ENCODE measurements around the gene C10orf67.

C10orf67 gene

GRCh38 chr10:23173214-23174073, 171.2 kb downstream of the C10orf67 start:
- Histone ChIP-seq H3K9me2 (replicated peaks; ENCODE audit: control insufficient read depth, low read length) (no peaks in the 10 kb centered on the region), H3K4me3 (ENCODE audit: low read length) (no peak overlapping the region), H3K4me1 (ENCODE audit: control insufficient read depth, low read length) (no peaks in the 10 kb centered on the region), H3K27me3 (ENCODE audit: control insufficient read depth, low read length) (0 out of 2 replicates have a peak, but pooled peaks cover 2% of the 10 kb centered on the region), H3K4me2 (ENCODE audit: low read length) (no peak overlapping the region), H3F3A (ENCODE audit: control insufficient read depth, insufficient read depth) (no peaks in the 10 kb centered on the region), H3K36me3 (ENCODE audit: control insufficient read depth, low read length) (no peaks in the 10 kb centered on the region), H3K9me3 (ENCODE audit: control insufficient read depth, insufficient read depth, low read length) (0 out of 2 replicates have a peak, but pooled peaks cover 8% of the 10 kb centered on the region), H4K20me1 (ENCODE audit: control insufficient read depth, insufficient read depth, low read depth, low read length) (no peaks in the 10 kb centered on the region), H3K27ac (ENCODE audit: low read depth, low read length) (no peak overlapping the region), H3K79me2 (ENCODE audit: control insufficient read depth, low read length) (no peaks in the 10 kb centered on the region)
- TF ChIP-seq, protein P1, sequence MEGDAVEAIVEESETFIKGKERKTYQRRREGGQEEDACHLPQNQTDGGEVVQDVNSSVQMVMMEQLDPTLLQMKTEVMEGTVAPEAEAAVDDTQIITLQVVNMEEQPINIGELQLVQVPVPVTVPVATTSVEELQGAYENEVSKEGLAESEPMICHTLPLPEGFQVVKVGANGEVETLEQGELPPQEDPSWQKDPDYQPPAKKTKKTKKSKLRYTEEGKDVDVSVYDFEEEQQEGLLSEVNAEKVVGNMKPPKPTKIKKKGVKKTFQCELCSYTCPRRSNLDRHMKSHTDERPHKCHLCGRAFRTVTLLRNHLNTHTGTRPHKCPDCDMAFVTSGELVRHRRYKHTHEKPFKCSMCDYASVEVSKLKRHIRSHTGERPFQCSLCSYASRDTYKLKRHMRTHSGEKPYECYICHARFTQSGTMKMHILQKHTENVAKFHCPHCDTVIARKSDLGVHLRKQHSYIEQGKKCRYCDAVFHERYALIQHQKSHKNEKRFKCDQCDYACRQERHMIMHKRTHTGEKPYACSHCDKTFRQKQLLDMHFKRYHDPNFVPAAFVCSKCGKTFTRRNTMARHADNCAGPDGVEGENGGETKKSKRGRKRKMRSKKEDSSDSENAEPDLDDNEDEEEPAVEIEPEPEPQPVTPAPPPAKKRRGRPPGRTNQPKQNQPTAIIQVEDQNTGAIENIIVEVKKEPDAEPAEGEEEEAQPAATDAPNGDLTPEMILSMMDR (IDR thresholded peaks at IDR 0.05; ENCODE audit: low read depth, low read length, poor library complexity, severe bottlenecking) = no peak
- no peak for TF ChIP-seq EZH2phosphoT487 (IDR thresholded peaks at IDR 0.05; ENCODE audit: borderline replicate concordance, low read length)

DNA sequence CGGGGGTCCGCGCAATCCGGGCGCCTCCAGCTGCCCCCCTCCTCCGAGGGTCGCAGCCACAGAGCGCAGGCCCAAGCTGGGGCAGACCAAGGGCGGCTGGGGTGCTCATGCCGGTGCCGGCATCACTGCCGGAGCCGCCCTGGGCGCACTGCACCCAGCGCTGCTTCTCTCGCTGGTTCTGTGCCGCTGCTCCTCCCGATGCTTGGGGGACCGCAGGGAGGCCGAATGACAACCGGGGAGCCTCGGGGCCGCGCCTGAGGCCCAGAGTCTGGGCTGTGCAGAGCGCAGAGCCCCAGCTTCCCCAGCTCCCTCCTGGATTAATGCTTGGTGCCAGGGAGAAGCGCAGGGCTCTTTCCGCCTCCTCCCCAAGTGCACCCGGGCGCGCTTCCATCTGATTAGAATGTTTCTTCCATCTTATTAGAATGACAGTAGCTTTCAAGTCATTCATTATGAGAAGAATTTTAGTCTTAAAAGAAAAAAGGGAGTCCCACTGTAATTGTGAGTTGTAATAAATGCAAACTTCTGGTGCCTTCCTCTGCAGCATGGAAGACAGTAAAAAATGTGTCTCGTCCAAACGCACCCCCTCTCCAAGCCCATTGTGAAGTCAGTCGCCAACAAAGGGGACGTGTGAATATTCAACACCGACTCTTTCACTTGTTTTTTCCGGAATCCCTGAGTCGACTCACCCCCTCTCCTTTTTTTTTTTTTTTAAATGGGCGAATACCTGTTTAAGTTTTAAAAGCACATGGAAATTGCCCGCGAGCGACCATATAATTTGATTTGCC, 172.0 kb downstream of the C10orf67 start:
- Histone ChIP-seq H3K4me2 (ENCODE audit: low read length) (no peak overlapping the region), H3K36me3 (ENCODE audit: control insufficient read depth, low read length) (no peaks in the 10 kb centered on the region), H3K27me3 (ENCODE audit: control insufficient read depth, low read length) (0 out of 2 replicates have a peak, but pooled peaks cover 2% of the 10 kb centered on the region), H3K4me1 (ENCODE audit: control insufficient read depth, low read length) (no peaks in the 10 kb centered on the region), H3K4me3 (ENCODE audit: low read length) (no peak overlapping the region), H3K79me2 (ENCODE audit: control insufficient read depth, low read length) (no peaks in the 10 kb centered on the region), H4K20me1 (ENCODE audit: control insufficient read depth, insufficient read depth, low read depth, low read length) (no peaks in the 10 kb centered on the region), H3K9me2 (replicated peaks; ENCODE audit: control insufficient read depth, low read length) (no peaks in the 10 kb centered on the region), H3F3A (ENCODE audit: control insufficient read depth, insufficient read depth) (no peaks in the 10 kb centered on the region), H3K9me3 (ENCODE audit: control insufficient read depth, insufficient read depth, low read length) (0 out of 2 replicates have a peak, but pooled peaks cover 8% of the 10 kb centered on the region), H3K27ac (ENCODE audit: low read depth, low read length) (no peak overlapping the region)
- TF ChIP-seq, protein P1 (IDR thresholded peaks at IDR 0.05; ENCODE audit: low read depth, low read length, poor library complexity, severe bottlenecking) = no peak
- no peak for TF ChIP-seq EZH2phosphoT487 (IDR thresholded peaks at IDR 0.05; ENCODE audit: borderline replicate concordance, low read length)

DNA sequence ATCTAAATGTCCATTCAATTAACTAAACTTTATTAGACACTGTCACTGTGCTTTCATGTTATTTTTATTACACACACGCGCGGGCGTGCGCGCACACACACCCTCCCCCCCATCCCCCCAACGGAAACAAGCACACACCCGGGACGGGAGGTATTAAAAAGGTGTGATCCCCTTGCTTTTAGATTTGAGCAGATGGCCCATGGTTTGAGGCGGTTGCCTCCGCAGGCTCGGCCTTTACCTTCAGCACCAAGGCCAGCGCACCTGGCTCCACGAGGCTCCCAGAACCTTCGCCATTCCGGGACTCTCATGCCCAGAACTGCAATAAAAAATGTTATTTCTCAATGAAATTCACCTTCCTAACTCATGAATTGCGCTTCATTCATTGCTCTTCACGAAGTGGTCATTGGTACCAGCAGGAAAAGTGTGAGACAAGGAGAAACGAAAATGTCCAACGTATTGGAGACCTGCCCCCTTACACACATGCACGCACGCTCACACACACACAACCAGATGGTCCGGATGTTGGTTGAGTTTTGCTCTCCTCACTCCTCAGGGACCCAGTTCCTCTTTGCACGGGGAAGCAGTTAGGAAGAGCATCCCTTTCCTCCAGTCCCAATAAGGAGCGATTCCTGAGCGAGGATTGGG, 173.2 kb downstream of the C10orf67 start:
- no peaks in the 10 kb centered on the region for H3K36me3 ChIP-seq (ENCODE audit: control insufficient read depth, low read length)
- H3K27ac ChIP-seq (ENCODE audit: low read depth, low read length) = no peak overlapping the region
- H3K9me2 ChIP-seq (replicated peaks; ENCODE audit: control insufficient read depth, low read length) = no peaks in the 10 kb centered on the region
- no peaks in the 10 kb centered on the region for H3F3A ChIP-seq (ENCODE audit: control insufficient read depth, insufficient read depth)
- TF ChIP-seq, protein P1 (IDR thresholded peaks at IDR 0.05; ENCODE audit: low read depth, low read length, poor library complexity, severe bottlenecking) = no peak
- TF ChIP-seq EZH2phosphoT487 (IDR thresholded peaks at IDR 0.05; ENCODE audit: borderline replicate concordance, low read length) = no peak
- no peaks in the 10 kb centered on the region for H4K20me1 ChIP-seq (ENCODE audit: control insufficient read depth, insufficient read depth, low read depth, low read length)
- H3K4me1 ChIP-seq (ENCODE audit: control insufficient read depth, low read length) = no peaks in the 10 kb centered on the region
- H3K79me2 ChIP-seq (ENCODE audit: control insufficient read depth, low read length) = no peaks in the 10 kb centered on the region
- H3K4me2 ChIP-seq (ENCODE audit: low read length) = no peak overlapping the region
- no peak overlapping the region for H3K4me3 ChIP-seq (ENCODE audit: low read length)
- 0 out of 2 replicates have a peak, but pooled peaks cover 2% of the 10 kb centered on the region for H3K27me3 ChIP-seq (ENCODE audit: control insufficient read depth, low read length)
- H3K9me3 ChIP-seq (ENCODE audit: control insufficient read depth, insufficient read depth, low read length) = 0 out of 2 replicates have a peak, but pooled peaks cover 8% of the 10 kb centered on the region
